Smooth muscle cell (in vitro differentiated cells): Measurements from ENCODE around the gene FBRS. TPM values are rescaled to one million over a fixed set of nuclear protein-coding genes. Genes with fewer than 3 reads are reported as not detected.
A peak's percentile ranks its signal among the peaks of the same experiment; 100 is the strongest.

ENCODE experiments used
- DNase-seq: peaks from one replicate; lab custom pipeline; 2025; ENCODE audit not compliant: unreplicated experiment; lab: John Stamatoyannopoulos, UW
- H2AFZ ChIP-seq: fragments of 200-600 bp; sonication (generic); 2 replicates; pipeline ENCODE4 v1.6.0; 2016; ENCODE audit warnings: antibody characterized with exemption, low read depth, mild to moderate bottlenecking
- H3F3A ChIP-seq: fragments of 200-600 bp; sonication (generic); 2 replicates; pipeline ENCODE4 v1.6.0; 2017; ENCODE audit warnings: antibody characterized with exemption, low read depth
- H3K27ac ChIP-seq: fragments of 200-600 bp; sonication (generic); 2 replicates; pipeline ENCODE4 v1.5.1; 2016; ENCODE audit warnings: low read depth, mild to moderate bottlenecking
- H3K27me3 ChIP-seq: fragments of 200-600 bp; sonication (generic); 2 replicates; pipeline ENCODE4 v1.6.1; 2016; ENCODE audit warnings: low read depth, mild to moderate bottlenecking
- H3K36me3 ChIP-seq: fragments of 200-600 bp; sonication (generic); 2 replicates; pipeline ENCODE4 v1.5.1; 2016; ENCODE audit warnings: low read depth
- H3K4me1 ChIP-seq: fragments of 200-600 bp; sonication (generic); 2 replicates; pipeline ENCODE4 v1.5.1; 2016; ENCODE audit warnings: low read depth
- H3K4me2 ChIP-seq: fragments of 200-600 bp; sonication (generic); 2 replicates; pipeline ENCODE4 v1.6.0; 2016; ENCODE audit warnings: mild to moderate bottlenecking
- H3K4me3 ChIP-seq: fragments of 200-600 bp; sonication (generic); 2 replicates; pipeline ENCODE4 v1.5.1; 2016; ENCODE audit warnings: mild to moderate bottlenecking
- H3K79me2 ChIP-seq: fragments of 200-600 bp; sonication (generic); 2 replicates; pipeline ENCODE4 v1.6.0; 2016; ENCODE audit warnings: low read depth, mild to moderate bottlenecking
- H3K9ac ChIP-seq: fragments of 200-600 bp; sonication (generic); 2 replicates; pipeline ENCODE4 v1.6.0; 2016; ENCODE audit warnings: low read depth
- H3K9me3 ChIP-seq: fragments of 200-600 bp; sonication (generic); replicated peaks from 2 replicates; pipeline ENCODE4 v1.5.1; 2016; ENCODE audit warnings: low read depth
- H4K20me1 ChIP-seq: fragments of 200-600 bp; sonication (generic); 2 replicates; pipeline ENCODE4 v1.6.0; 2016; ENCODE audit warnings: low read depth
- CTCF ChIP-seq: fragments of 200-600 bp; sonication (generic); IDR thresholded peaks from 2 replicates; pipeline ENCODE4 v1.5.1; 2017; ENCODE audit warnings: borderline replicate concordance, mild to moderate bottlenecking, antibody characterized with exemption; ENCODE audit not compliant: insufficient read depth, poor library complexity, severe bottlenecking
- WGBS: methylation state at CpG from one replicate; pipeline ENCODE4 v1.1.7; 2016; ENCODE audit warnings: low lambda C conversion rate; 5-methylcytosine and 5-hydroxymethylcytosine counted together
- polyA plus RNA-seq: library from polyadenylated mRNA; unstranded; fragments of >200 nt; fragmentation: Nextera tagmentation; extraction: Ambion mirVana; gene quantifications from 2 replicates; pipeline ENCODE4 v1.2.1, GENCODE V29; 2016
- total RNA-seq: library from RNA; depleted of rRNA; stranded (reverse); fragments of >200 nt; gene quantifications from 2 replicates; pipeline ENCODE4 v1.2.3, GENCODE V29; 2014

The FBRS gene
- total and polyA plus RNA-seq, 2 experiments from 2014 or later, result 18.3 to 21.9 TPM

- DNase-seq, result no peak
- no peak for TF ChIP-seq CTCF
- Histone ChIP-seq H3K9ac (peak overlapping the region; percentile 99), H2AFZ (peak overlapping the region; percentile 96), H3K4me1 (peaks cover 19% of the 10 kb centered on the region), H3K36me3 (no peaks in the 10 kb centered on the region), H3K27ac (peak overlapping the region; percentile 100), H4K20me1 (peaks cover 30% of the 10 kb centered on the region), H3K79me2 (peaks cover 30% of the 10 kb centered on the region), H3K4me2 (peak overlapping the region; percentile 91), H3K9me3 (no peaks in the 10 kb centered on the region), H3F3A (peaks cover 15% of the 10 kb centered on the region), H3K27me3 (no peaks in the 10 kb centered on the region), H3K4me3 (peak overlapping the region; percentile 74)
- WGBS, result 11% methylated on average over 26 of the region's 26 CpGs
Observed at GRCh38 chr16:30697264-30698138, 39.3 kb downstream of the FBRS start.

GRCh38 chr16:30698139-30698815, 40.0 kb downstream of the FBRS start:
- H3K27ac ChIP-seq, result peak overlapping the region; percentile 100
- H3F3A ChIP-seq, result peaks cover 15% of the 10 kb centered on the region
- H3K4me3 ChIP-seq, result peak overlapping the region; percentile 74
- peak; percentile 97 for DNase-seq
- no peak for TF ChIP-seq CTCF
- H3K9ac ChIP-seq, result peak overlapping the region; percentile 99
- no peaks in the 10 kb centered on the region for H3K9me3 ChIP-seq
- H2AFZ ChIP-seq, result peak overlapping the region; percentile 96
- peaks cover 35% of the 10 kb centered on the region for H3K79me2 ChIP-seq
- no peaks in the 10 kb centered on the region for H3K36me3 ChIP-seq
- WGBS, result under 1% methylated on average over 44 of the region's 76 CpGs
- H3K4me2 ChIP-seq, result peak overlapping the region; percentile 91
- peaks cover 19% of the 10 kb centered on the region for H3K4me1 ChIP-seq
- H3K27me3 ChIP-seq, result no peaks in the 10 kb centered on the region
- peaks cover 30% of the 10 kb centered on the region for H4K20me1 ChIP-seq

DNA sequence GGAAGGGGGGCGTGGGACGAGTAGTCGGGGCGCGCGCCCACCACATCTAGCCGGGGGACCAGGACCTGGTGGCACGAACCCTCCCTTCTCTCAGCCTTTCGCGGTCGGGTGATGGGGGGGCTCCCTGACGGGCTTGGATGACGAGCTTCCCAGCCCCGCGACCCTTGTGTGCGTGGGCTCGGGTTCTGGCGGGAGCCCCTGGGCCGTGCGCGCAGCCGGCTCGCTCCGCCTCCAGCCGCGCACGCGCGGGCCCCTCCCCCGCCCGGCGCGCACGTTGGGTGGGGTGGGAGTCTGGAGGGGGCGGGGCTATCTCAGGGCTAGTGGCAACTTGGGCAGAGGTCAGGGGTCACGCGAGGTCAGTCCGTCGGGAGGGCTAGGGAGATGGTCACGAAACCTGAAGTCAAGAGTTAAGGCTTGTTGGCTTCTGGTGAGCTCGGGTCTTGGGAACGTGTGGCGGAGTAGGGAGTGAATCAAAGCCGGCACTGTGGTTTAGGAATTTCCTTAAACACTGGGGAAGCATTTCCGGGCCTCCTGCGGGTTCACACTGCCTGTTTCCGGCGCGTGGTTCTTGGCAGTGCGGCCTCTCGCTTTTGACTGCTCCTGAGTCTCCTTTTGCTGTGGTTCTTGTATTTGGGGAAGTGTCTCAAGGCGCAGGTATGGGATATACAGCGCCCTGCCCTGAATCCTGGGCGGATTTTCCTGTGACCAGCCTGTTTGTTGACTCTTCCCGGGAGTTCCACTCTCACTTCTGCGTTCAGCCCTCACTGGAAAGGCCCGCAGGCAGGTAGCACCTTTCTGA, 40.8 kb downstream of the FBRS start, which contains the start of gene SRCAP:
TSS of gene SRCAP (plus strand) at position 356 of the 799 bp plus-strand sequence. CDS start 1,654 bp downstream, outside the sequence.
- peak; percentile 80 for DNase-seq
- Histone ChIP-seq H2AFZ (peak within 1 kb of the TSS; percentile 96), H3K9ac (peak within 1 kb of the TSS; percentile 99), H3K36me3 (peaks cover 2% of the 10 kb centered on the region), H3K79me2 (peaks cover 35% of the 10 kb centered on the region), H3K27ac (peak within 1 kb of the TSS; percentile 100), H3K4me3 (peak within 1 kb of the TSS; percentile 74), H3K4me1 (peaks cover 19% of the 10 kb centered on the region), H4K20me1 (peaks cover 30% of the 10 kb centered on the region), H3K27me3 (no peaks in the 10 kb centered on the region), H3F3A (peaks cover 15% of the 10 kb centered on the region), H3K9me3 (no peaks in the 10 kb centered on the region), H3K4me2 (peak within 1 kb of the TSS; percentile 91)
- no peak for TF ChIP-seq CTCF
- WGBS, result 2% methylated on average over 24 of the region's 57 CpGs
